GM18873 (cell line): ENCODE results near the gene FOXD4.
"Not testable (repeated sequence)": the region's sequence is repeated elsewhere in the genome, so short reads cannot be mapped to it uniquely, and the experiment has no call there.

ENCODE experiments used
- ATAC-seq: cut with Tn5 transposase; IDR thresholded peaks from one replicate; pipeline ENCODE4 v1.9.1; 2021; ENCODE audit warnings: mild to moderate bottlenecking, moderate library complexity, moderate number of reproducible peaks; ENCODE audit not compliant: unreplicated experiment, low FRiP score

The FOXD4 gene

DNA sequence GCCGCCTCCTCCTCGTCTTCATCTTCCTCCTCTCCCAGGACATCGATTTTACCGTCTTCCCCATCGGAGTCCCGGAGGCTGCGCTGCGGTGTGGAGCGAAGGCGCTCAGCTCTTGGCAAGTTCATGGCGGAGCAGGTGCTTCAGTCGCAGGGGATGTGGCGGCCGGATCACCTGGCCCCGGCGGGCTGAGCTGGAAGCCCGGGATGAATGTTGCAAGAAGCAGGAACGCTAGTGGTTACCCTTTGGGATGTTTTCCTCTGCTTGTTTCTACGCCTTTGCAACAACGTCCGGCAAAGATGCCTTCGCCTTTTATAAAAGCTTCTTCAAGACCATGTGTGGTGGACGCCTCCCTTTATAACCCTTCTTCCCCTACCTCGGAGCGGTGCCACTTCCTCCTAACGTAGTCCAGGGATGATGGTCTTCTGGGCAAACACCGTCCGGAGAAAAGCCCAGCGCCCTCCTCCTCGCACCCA lies at the start of gene FOXD4:
FOXD4 (minus strand) TSS at position 423 of the 473 bp plus-strand sequence; CDS start at position 125, 298 bp downstream.
- ATAC-seq, result not testable (repeated sequence)

- ATAC-seq, result not testable (repeated sequence)
Measured at GRCh38 chr9:159871-160270, 41.7 kb upstream of the FOXD4 start.

DNA sequence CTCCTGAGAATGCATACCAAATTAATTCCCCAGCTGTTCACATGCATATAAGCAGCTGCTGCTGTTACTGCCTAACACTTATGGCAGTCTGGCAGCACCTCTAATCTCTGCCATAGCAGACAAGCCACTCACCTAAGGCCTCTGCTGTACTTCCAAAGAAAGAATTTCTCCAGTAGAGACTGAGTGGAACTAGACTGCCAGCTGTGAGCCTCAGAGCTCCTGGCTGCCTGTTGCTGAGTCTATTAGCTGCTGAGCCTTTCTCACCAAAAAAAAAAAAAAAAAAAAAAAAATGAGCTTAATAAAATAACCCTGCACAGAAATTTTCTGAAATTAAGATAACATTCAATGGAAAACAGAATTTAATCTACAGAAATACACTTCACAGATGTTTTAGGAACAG lies 33.0 kb upstream of the FOXD4 start:
- ATAC-seq, result not testable (repeated sequence)

DNA sequence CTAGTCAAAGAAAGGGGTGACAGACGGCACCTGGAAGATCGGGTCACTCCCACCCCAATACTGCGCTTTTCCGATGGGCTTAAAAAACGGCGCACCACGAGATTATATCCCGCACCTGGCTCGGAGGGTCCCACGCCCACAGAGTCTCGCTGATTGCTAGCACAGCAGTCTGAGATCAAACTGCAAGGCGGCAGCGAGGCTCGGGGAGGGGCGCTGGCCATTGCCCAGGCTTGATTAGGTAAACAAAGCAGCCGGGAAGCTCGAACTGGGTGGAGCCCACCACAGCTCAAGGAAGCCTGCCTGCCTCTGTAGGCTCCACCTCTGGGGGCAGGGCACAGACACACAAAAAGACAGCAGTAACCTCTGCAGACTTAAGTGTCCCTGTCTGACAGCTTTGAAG lies 21.7 kb upstream of the FOXD4 start:
- not testable (repeated sequence) for ATAC-seq

- not testable (repeated sequence) for ATAC-seq
Measured at GRCh38 chr9:117144-117994, 848 bp downstream of the FOXD4 start.

- not testable (repeated sequence) for ATAC-seq
Measured at GRCh38 chr9:116239-117077, 1.8 kb downstream of the FOXD4 start.

GRCh38 chr9:115118-115451 lies 3.1 kb downstream of the FOXD4 start:
- not testable (repeated sequence) for ATAC-seq

DNA sequence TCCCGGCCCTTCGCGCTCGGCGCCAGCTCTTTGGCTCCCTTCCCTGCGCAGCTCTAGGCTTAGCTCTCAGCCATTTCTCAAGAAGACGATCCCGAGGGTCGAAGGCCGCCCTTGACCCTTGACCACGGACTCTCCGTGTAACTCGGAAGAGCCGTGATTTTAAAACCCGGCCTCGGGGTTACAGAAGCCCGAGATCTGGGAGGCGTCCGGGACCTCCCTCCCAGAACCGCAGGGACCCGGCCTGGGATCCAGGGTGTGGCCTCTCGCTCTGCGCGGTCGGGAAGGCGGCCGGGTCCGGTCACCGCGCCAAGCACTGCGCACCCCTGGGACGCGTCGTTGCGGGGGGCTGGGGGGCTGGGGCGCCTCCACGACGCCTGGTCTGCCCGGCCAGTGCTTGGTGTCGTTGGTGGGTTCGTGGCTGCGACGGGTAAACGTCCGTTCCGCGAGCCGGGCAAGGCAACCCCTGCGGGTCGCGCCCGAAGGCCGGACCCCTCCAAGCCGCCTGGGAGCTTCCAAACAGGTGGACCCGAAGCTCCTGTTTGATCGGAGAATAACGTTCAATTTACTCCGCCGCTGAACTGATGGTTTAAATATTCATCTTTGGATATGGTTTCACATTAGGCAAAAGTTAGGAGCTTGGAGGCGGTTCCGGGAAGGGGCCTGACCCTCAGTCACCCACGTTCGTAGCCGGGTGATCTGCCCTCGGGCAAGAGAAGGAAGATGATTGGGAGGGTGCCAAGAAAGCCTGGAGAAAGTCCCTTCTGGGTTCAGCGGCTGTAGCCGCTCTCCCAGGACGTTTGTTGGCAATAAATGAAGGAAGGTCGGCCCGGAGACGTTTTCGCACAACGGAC lies 3.7 kb downstream of the FOXD4 start:
- ATAC-seq, result not testable (repeated sequence)

DNA sequence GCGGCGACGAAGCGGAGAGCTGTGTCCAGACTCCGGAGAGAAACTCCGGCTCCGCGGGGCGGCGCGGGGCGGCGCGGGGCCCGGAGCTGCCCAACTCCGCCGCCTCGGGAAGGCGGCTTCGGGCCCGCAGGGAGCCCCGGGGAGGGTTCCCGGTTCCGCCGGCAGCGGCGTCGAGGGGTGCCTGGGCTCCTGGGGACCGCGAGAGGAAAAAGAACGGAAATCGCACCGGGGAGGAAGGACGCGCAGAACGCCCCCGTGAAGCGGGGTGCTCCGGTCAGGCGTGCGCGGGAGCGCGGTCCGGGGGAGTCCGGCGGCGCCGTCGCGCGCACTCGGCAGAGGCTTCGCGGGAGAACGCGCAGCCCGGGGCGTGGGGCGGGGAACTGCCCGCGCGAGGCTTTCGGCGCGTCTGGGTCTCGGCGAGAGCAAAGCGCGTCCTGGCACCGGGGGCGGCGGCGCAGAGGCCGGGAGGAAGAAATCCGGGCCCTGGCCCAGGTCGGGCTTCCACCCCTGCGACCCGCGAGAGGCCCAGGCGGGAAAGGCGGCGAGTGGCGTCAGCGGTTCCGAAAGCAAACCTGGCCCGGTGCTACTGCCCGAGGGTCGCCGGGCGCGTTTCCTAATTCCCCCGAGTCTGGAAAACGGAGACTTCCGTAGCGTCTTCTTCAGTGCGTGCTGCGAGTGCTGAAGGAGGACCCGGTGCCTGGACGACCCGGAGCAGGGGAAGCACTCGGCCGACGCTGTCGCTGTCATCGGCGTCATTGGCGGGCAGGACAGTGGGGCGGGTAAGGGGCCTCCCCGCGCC lies 4.5 kb downstream of the FOXD4 start:
- not testable (repeated sequence) for ATAC-seq

DNA sequence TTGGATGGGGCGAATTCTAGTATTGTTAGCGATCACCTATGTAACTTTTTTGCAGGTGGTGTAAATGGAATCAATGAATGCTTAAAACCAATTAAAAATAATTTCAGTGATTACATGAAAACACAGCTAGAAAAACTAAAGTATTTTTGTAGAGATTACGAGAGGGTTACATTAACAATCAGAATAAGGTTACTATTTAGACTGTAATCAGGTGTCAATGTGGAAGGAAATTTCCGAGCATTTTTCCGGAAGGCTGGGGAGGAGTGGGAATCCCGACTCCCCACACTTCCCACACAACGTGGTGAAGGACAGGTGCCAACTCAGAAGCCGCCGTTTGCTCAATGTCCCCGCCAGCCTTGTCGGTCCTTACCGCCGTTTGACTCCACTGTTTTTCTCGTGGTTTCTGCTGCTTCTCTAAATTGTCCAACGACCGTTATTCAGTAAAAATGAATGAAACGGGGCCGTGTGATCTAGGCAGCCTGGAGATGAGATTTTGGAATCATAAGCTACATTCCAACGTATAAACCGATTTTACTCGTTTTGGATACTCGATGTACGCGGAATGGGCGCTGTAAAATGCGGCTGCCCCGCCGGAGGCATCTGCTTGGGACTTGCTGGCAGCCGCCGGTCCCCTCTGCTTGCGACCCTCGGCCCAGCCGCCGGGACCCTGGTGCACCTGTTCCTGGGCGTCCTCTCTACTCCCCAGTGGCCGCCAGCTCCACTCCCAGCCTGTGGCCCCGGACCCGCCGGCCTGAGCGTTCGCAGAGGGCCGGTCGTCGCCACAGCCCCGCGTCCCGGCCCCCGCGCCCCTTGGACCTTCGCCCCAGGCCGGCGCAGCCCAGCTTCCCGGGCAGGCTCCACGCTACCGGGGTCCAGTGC lies 5.4 kb downstream of the FOXD4 start:
- not testable (repeated sequence) for ATAC-seq

- not testable (repeated sequence) for ATAC-seq
Measured at GRCh38 chr9:110672-111071, 7.5 kb downstream of the FOXD4 start.

DNA sequence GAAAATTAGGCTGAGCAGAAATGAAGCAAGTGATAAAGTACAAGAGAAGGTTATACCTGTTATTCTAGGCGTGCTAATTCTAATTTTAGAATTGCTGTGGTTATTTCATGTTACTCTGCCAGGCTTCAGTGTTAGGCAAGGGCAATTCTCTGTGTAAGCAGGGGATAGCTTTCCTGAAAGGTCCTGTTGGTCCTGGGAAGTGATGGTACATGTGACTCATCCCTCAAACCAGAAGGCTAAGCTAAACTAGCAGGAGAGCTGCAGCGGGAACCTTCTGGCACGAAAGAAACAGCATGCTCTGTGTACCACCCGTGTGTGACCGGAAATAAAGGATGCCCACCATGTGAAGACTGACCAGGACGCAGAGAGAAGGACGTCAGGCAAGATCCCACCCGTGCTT lies 8.7 kb downstream of the FOXD4 start:
- ATAC-seq, result not testable (repeated sequence)

DNA sequence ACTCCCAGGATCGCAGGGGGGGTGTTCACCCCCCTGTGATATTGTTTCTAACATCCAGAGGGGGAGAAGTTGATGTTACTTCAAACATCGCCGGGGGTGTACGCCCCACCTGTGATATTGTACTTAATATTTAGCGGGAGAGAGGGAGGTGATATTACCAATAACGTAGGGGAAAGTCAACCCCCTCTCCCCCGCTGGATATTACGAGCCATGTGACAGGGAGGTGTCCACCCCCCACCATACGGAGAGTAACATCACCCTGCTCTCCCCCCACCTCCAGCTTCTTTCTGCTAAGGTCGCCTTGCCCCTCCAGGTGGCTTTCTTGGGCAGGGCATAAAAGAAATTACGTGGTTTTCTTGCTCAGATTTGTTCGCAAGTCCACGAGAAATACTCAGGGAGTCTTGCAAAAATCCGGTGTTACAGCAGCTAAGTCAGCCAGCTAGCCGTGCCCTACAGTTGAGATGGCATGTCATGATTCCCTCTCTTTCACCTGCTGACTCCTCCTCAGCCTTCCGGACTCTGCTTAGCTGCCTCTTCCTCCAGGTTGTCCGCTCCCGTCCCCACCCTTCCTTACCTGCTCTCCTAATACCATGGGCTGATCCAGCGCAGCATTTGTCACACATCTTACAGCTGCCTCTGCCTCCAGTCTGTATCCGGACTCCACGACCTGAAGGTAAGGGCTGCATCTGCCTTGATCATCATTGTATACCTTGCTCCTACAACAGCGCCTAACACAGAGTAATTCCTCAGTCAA lies 9.3 kb downstream of the FOXD4 start:
- not testable (repeated sequence) for ATAC-seq

DNA sequence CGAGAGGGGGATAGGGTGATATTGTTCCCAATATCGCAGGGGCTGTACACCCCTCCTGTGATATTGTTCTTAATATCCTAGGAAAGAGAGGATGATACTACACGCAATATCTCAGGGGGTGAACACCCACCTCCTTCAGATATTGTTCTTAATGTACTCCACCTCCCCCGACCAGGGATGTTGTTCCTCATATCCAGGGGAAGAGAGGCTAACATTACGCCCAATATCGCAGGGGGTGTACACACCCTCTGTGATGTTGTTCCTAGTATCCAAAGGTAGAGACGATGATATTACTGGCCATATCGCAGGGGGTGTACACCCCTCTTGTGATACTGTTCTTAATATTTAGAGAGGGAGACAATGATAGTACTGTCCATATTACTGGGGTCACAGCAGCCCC lies 12.2 kb downstream of the FOXD4 start:
- ATAC-seq, result not testable (repeated sequence)

DNA sequence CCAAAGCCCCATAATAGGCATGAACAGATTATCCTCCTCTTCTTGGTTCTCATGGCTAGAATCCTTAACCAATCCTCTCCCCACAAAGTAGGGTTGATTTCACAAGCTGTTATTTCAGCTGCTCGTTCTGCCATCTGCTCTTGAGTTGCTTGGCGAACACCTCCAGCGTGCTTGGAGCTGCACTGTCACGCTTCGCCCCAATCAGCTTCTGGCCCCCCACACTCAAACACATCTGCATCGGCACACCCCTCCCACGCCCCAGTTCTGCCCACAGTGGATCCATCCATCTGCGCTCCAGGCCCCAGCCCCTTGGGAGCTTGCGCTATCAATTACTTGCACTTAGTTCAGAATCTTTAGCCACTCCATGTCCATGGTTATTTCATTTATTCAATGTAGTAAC lies 17.8 kb downstream of the FOXD4 start:
- not testable (repeated sequence) for ATAC-seq

DNA sequence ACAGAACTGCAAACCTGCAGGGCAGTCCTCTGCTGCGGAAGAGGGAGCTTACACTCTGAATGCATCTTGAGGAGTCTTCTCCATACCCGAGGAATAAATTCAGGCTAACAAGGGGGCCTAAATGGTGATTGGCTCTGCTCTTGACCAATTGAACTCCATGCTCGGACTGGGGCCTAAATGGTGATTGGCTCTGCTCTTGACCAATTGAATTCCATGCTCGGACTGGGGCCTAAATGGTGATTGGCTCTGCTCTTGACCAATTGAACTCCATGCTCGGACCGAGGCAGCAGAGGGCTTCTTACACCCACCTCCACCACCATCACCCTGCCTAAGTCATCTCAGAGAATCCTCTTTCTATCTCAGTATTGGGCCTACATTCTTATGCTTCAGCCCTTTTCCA lies 18.4 kb downstream of the FOXD4 start:
- not testable (repeated sequence) for ATAC-seq

DNA sequence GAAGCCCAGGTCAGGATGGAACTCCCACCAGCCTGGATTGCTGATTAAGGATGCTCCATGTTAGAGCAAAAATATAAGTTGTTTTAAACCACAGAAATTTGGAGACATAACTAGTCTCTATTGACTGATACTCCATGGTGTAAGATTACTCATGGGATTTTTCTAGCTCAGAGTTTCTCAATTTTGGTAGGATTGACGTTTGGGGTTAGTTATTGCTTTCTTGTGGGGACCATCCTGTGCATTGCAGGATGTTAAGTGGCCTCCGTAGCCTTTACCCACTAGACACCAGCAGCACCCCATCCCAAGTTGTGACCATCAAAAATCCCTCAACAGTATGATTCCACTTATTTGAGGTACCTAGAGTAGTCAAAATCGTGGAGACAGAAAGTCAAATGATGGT lies 19.4 kb downstream of the FOXD4 start:
- not testable (repeated sequence) for ATAC-seq

GRCh38 chr9:94992-95391 lies 23.2 kb downstream of the FOXD4 start:
- not testable (repeated sequence) for ATAC-seq
